NT2/D1 (cell line): ENCODE results near the gene MADCAM1.

Experiments
- DNase-seq: peaks from one replicate; pipeline ENCODE4 v3.0.0-alpha.2; 2011; ENCODE audit warnings: low read depth, low spot score
- H3K27me3 ChIP-seq: 2 replicates; pipeline ENCODE4 v1.6.0; 2011; ENCODE audit warnings: mild to moderate bottlenecking; ENCODE audit not compliant: insufficient read length, insufficient read depth
- H3K36me3 ChIP-seq: 2 replicates; pipeline ENCODE4 v1.6.1; 2011; ENCODE audit warnings: mild to moderate bottlenecking, low read length, mixed read lengths; ENCODE audit not compliant: insufficient read depth, insufficient read length
- H3K4me1 ChIP-seq: 2 replicates; pipeline ENCODE4 v1.5.1; 2011; ENCODE audit not compliant: insufficient read depth, insufficient read length
- H3K4me3 ChIP-seq: 2 replicates; pipeline ENCODE4 v1.5.1; 2011; ENCODE audit warnings: low read depth; ENCODE audit not compliant: insufficient read length
- H3K9ac ChIP-seq: 2 replicates; pipeline ENCODE4 v1.6.0; 2011; ENCODE audit warnings: low read depth; ENCODE audit not compliant: insufficient read length
- H3K9me3 ChIP-seq: 2 replicates; pipeline ENCODE4 v1.5.1; 2011; ENCODE audit warnings: mild to moderate bottlenecking, low read length; ENCODE audit not compliant: insufficient read depth
- SUZ12 ChIP-seq: IDR thresholded peaks from 2 replicates; pipeline ENCODE4 v1.6.1; 2011; ENCODE audit not compliant: insufficient read length, insufficient read depth; ENCODE audit errors: extremely low read depth
- YY1 ChIP-seq: IDR thresholded peaks from 2 replicates; pipeline ENCODE4 v1.6.1; 2011; ENCODE audit not compliant: insufficient read length, insufficient read depth
- ZNF274 ChIP-seq: IDR thresholded peaks from 2 replicates; pipeline ENCODE4 v1.6.1; 2011; ENCODE audit warnings: mild to moderate bottlenecking, low read depth, low read length

MADCAM1 gene

DNA sequence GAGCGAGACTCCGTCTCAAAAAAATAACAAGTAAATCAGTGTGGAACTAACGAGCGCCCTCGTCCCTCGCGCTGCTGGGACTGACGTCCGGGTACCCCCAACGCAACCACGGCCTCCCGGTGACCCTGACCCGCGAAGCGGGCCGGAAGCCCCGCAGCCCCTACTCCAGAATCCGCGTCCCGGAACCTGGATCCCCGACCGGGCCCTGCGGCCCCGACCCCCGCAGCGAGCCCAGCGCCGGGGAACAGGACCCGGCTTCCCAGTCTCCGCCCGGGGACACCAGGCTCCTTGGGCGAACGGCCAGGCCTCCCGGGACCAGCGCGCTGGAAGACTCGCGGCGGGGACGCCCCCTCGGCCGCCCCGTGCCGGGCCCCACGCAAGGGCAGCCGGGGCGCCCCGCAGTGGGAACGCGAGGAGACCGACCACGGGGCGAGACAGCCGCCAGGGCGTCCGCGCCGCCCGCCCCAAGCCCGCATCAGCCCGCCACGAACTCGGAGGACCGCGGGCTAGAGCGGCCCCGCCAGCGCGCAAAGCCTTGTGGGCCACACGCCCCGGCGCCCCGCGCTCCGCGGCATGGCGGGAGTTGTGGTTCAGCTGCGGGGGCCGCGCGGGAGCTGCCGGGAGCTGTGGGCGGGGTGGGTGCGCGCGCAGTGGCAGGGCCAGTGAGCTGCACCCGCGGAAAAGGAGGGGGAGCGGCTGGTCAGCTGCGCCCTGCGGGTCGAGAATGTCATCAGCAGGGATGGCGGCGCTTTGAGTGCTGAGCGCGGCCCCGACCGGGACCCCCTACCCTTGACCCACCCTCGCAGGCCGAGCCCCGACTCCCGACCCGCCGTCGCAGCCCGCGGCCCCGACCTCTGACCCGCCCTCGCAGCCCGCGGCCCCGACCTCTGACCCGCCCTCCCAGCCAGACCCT lies 7.5 kb upstream of the MADCAM1 start:
- peaks cover 9% of the 10 kb centered on the region for H3K27me3 ChIP-seq
- H3K4me1 ChIP-seq, result peaks cover 20% of the 10 kb centered on the region
- TF ChIP-seq ZNF274 (no peak), YY1 (no peak), SUZ12 (no peak)
- H3K4me3 ChIP-seq, result peak overlapping the region; percentile 91
- DNase-seq, result peak; percentile 92
- no peaks in the 10 kb centered on the region for H3K9me3 ChIP-seq
- no peaks in the 10 kb centered on the region for H3K36me3 ChIP-seq
- peak overlapping the region; percentile 95 for H3K9ac ChIP-seq

GRCh38 chr19:489418-490196 lies 6.7 kb upstream of the MADCAM1 start:
- DNase-seq, result no peak

DNA sequence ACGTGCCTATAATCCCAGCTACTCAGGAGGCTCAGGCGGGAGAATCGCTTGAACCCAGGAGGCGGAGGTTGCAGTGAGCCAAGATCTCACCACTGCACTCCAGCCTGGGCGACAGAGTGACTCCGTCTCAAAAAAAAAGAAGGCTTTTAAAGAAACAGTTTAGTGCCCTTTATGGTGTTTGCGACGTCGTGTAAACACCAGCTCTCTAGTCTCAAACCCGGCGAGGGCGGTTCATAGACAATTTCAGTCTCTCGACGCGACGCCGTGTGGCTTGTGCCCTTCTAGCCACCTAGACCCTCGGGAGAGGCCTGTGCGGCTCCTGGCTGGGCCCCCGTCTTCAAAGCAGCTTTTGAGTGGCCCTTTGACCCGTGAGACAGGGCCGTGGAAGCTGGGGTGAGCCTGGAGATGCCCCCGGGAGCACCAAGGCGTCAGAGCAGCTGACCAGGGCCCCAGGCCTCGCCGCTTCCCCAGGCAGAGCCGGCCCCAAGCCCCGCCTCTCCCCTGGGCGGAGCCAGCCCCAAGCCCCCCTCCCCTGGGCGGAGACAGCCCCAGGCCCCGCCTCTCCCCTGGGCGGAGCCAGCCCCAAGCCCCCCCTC lies 5.0 kb upstream of the MADCAM1 start:
- DNase-seq, result no peak
- no peaks in the 10 kb centered on the region for H3K36me3 ChIP-seq
- no peaks in the 10 kb centered on the region for H3K9me3 ChIP-seq
- no peak overlapping the region for H3K4me3 ChIP-seq
- H3K9ac ChIP-seq, result no peak overlapping the region
- peaks cover 9% of the 10 kb centered on the region for H3K27me3 ChIP-seq
- no peak for TF ChIP-seq SUZ12
- no peak for TF ChIP-seq YY1
- TF ChIP-seq ZNF274, result no peak
- peaks cover 15% of the 10 kb centered on the region for H3K4me1 ChIP-seq

More at GRCh38 chr19:489418-490196, 6.7 kb upstream of the MADCAM1 start:
- no peaks in the 10 kb centered on the region for H3K36me3 ChIP-seq
- TF ChIP-seq SUZ12, result no peak
- TF ChIP-seq ZNF274, result no peak
- no peak for TF ChIP-seq YY1
- H3K9ac ChIP-seq, result peak overlapping the region; percentile 95
- peaks cover 9% of the 10 kb centered on the region for H3K27me3 ChIP-seq
- H3K4me3 ChIP-seq, result peak overlapping the region; percentile 91
- peaks cover 24% of the 10 kb centered on the region for H3K4me1 ChIP-seq
- H3K9me3 ChIP-seq, result no peaks in the 10 kb centered on the region

DNA sequence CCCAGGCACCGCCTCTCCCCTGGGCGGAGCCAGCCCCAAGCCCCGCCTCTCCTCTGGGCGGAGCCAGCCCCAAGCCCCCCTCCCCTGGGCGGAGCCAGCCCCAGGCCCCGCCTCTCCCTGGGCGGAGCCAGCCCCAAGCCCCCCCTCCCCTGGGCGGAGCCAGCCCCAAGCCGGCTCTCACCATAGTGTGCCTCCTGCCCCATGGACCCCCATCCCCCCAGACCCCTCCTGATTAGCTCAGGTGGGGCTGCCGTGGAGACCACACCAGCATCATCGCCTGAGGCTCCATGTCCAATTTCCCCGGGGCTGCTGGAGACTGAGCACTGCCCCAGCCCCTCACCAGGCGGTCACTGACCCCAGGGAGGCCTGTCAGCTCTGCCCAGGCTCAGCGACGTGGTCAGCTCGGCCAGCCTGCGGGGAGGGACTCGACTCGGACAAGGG lies 4.2 kb upstream of the MADCAM1 start:
- H3K36me3 ChIP-seq, result no peaks in the 10 kb centered on the region
- no peak for DNase-seq
- H3K27me3 ChIP-seq, result peaks cover 10% of the 10 kb centered on the region
- TF ChIP-seq ZNF274 (no peak), SUZ12 (no peak), YY1 (no peak)
- H3K9me3 ChIP-seq, result no peaks in the 10 kb centered on the region
- peaks cover 15% of the 10 kb centered on the region for H3K4me1 ChIP-seq
- H3K9ac ChIP-seq, result no peak overlapping the region
- H3K4me3 ChIP-seq, result no peak overlapping the region

DNA sequence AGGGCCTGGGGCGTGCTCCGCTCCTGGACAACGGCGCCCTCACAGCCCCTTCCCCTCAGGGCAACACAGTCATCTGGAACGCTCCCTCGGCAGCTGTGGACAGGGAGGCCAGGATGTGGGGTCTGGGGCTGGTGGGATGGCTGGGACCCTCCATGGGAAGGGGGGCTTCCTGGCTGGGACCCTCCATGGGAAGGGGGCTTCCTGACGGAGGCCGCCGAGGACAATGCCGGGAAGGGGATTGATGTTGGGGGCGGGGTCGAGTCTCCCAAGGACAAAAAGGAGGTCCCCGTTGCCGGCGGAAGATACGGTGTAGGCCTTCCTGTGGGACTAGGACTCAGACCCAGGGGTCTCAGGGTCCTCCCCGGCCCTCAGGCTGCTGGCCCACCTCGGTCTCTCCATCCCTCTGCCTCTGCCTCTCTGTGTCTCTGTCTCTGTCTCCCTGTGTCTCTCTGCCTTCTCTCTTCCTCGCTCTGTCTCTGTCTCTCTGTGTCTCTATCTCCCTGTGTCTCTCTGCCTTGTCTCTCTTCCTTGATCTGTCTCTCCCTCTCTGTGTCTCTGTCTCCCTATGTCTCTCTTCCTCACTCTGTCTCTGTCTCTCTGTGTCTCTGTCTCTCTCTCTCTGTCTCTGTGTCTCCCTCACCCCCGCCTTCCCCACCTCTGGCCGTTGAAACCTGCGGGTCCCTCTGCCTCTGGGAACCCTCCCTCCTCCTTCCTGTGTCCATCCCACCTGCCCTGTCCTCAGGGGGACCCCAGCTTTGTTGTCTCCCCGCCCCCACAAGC lies 2.7 kb upstream of the MADCAM1 start:
- Histone ChIP-seq H3K4me3 (no peak overlapping the region), H3K4me1 (peaks cover 15% of the 10 kb centered on the region), H3K36me3 (no peaks in the 10 kb centered on the region), H3K9ac (peak overlapping the region; percentile 10), H3K27me3 (peaks cover 20% of the 10 kb centered on the region), H3K9me3 (no peaks in the 10 kb centered on the region)
- no peak for DNase-seq
- TF ChIP-seq YY1 (no peak), ZNF274 (no peak), SUZ12 (no peak)

GRCh38 chr19:494171-495080 lies 1.9 kb upstream of the MADCAM1 start:
- H3K4me1 ChIP-seq, result peaks cover 15% of the 10 kb centered on the region
- H3K9me3 ChIP-seq, result no peaks in the 10 kb centered on the region
- H3K4me3 ChIP-seq, result no peak overlapping the region
- DNase-seq, result no peak
- H3K27me3 ChIP-seq, result peaks cover 28% of the 10 kb centered on the region
- peak overlapping the region; percentile 10 for H3K9ac ChIP-seq
- no peaks in the 10 kb centered on the region for H3K36me3 ChIP-seq
- TF ChIP-seq YY1, result no peak
- TF ChIP-seq SUZ12, result no peak
- TF ChIP-seq ZNF274, result no peak
